Smooth muscle cell (in vitro differentiated cells): ENCODE data around the gene PSMD1. TPM values are rescaled to one million over a fixed set of nuclear protein-coding genes. Genes with fewer than 3 reads are reported as not detected.

Experiments
- DNase-seq: peaks from one replicate; lab custom pipeline; 2025; ENCODE audit not compliant: unreplicated experiment; lab: John Stamatoyannopoulos, UW
- H2AFZ ChIP-seq: fragments of 200-600 bp; sonication (generic); 2 replicates; pipeline ENCODE4 v1.6.0; 2016; ENCODE audit warnings: antibody characterized with exemption, low read depth, mild to moderate bottlenecking
- H3F3A ChIP-seq: fragments of 200-600 bp; sonication (generic); 2 replicates; pipeline ENCODE4 v1.6.0; 2017; ENCODE audit warnings: antibody characterized with exemption, low read depth
- H3K27ac ChIP-seq: fragments of 200-600 bp; sonication (generic); 2 replicates; pipeline ENCODE4 v1.5.1; 2016; ENCODE audit warnings: low read depth, mild to moderate bottlenecking
- H3K27me3 ChIP-seq: fragments of 200-600 bp; sonication (generic); 2 replicates; pipeline ENCODE4 v1.6.1; 2016; ENCODE audit warnings: low read depth, mild to moderate bottlenecking
- H3K36me3 ChIP-seq: fragments of 200-600 bp; sonication (generic); 2 replicates; pipeline ENCODE4 v1.5.1; 2016; ENCODE audit warnings: low read depth
- H3K4me1 ChIP-seq: fragments of 200-600 bp; sonication (generic); 2 replicates; pipeline ENCODE4 v1.5.1; 2016; ENCODE audit warnings: low read depth
- H3K4me2 ChIP-seq: fragments of 200-600 bp; sonication (generic); 2 replicates; pipeline ENCODE4 v1.6.0; 2016; ENCODE audit warnings: mild to moderate bottlenecking
- H3K4me3 ChIP-seq: fragments of 200-600 bp; sonication (generic); 2 replicates; pipeline ENCODE4 v1.5.1; 2016; ENCODE audit warnings: mild to moderate bottlenecking
- H3K79me2 ChIP-seq: fragments of 200-600 bp; sonication (generic); 2 replicates; pipeline ENCODE4 v1.6.0; 2016; ENCODE audit warnings: low read depth, mild to moderate bottlenecking
- H3K9ac ChIP-seq: fragments of 200-600 bp; sonication (generic); 2 replicates; pipeline ENCODE4 v1.6.0; 2016; ENCODE audit warnings: low read depth
- H3K9me3 ChIP-seq: fragments of 200-600 bp; sonication (generic); replicated peaks from 2 replicates; pipeline ENCODE4 v1.5.1; 2016; ENCODE audit warnings: low read depth
- H4K20me1 ChIP-seq: fragments of 200-600 bp; sonication (generic); 2 replicates; pipeline ENCODE4 v1.6.0; 2016; ENCODE audit warnings: low read depth
- CTCF ChIP-seq: fragments of 200-600 bp; sonication (generic); IDR thresholded peaks from 2 replicates; pipeline ENCODE4 v1.5.1; 2017; ENCODE audit warnings: borderline replicate concordance, mild to moderate bottlenecking, antibody characterized with exemption; ENCODE audit not compliant: insufficient read depth, poor library complexity, severe bottlenecking
- WGBS: methylation state at CpG from one replicate; pipeline ENCODE4 v1.1.7; 2016; ENCODE audit warnings: low lambda C conversion rate; 5-methylcytosine and 5-hydroxymethylcytosine counted together
- polyA plus RNA-seq: library from polyadenylated mRNA; unstranded; fragments of >200 nt; fragmentation: Nextera tagmentation; extraction: Ambion mirVana; gene quantifications from 2 replicates; pipeline ENCODE4 v1.2.1, GENCODE V29; 2016
- total RNA-seq: library from RNA; depleted of rRNA; stranded (reverse); fragments of >200 nt; gene quantifications from 2 replicates; pipeline ENCODE4 v1.2.3, GENCODE V29; 2014

Gene PSMD1
- total and polyA plus RNA-seq, 2 experiments from 2014 or later: 95.7 to 99.7 TPM

GRCh38 chr2:231038483-231039293 lies 18.0 kb upstream of the PSMD1 start:
- Histone ChIP-seq H3K4me2 (peak overlapping the region; percentile 84), H3K9me3 (no peaks in the 10 kb centered on the region), H3K9ac (no peak overlapping the region), H3K4me3 (peak overlapping the region; percentile 53), H4K20me1 (no peaks in the 10 kb centered on the region), H3K36me3 (no peaks in the 10 kb centered on the region), H3K4me1 (no peaks in the 10 kb centered on the region), H3K79me2 (no peaks in the 10 kb centered on the region), H3F3A (no peaks in the 10 kb centered on the region), H3K27ac (no peak overlapping the region), H2AFZ (no peak overlapping the region), H3K27me3 (peaks cover 65% of the 10 kb centered on the region)
- no peak for TF ChIP-seq CTCF
- DNase-seq: no peak
- WGBS: 34% methylated on average over 21 of the region's 21 CpGs

GRCh38 chr2:231039294-231039664 lies 17.4 kb upstream of the PSMD1 start:
- H3K4me3 ChIP-seq: peak overlapping the region; percentile 53
- H3K79me2 ChIP-seq: no peaks in the 10 kb centered on the region
- H3F3A ChIP-seq: no peaks in the 10 kb centered on the region
- no peaks in the 10 kb centered on the region for H4K20me1 ChIP-seq
- no peak overlapping the region for H3K4me2 ChIP-seq
- no peak for DNase-seq
- TF ChIP-seq CTCF: no peak
- no peak overlapping the region for H3K27ac ChIP-seq
- H3K36me3 ChIP-seq: no peaks in the 10 kb centered on the region
- no peaks in the 10 kb centered on the region for H3K9me3 ChIP-seq
- WGBS: 87% methylated on average over 6 of the region's 6 CpGs
- H2AFZ ChIP-seq: no peak overlapping the region
- H3K27me3 ChIP-seq: peaks cover 64% of the 10 kb centered on the region
- H3K9ac ChIP-seq: no peak overlapping the region
- no peaks in the 10 kb centered on the region for H3K4me1 ChIP-seq

GRCh38 chr2:231039821-231040364 lies 16.8 kb upstream of the PSMD1 start:
- H3K36me3 ChIP-seq: no peaks in the 10 kb centered on the region
- no peaks in the 10 kb centered on the region for H3K79me2 ChIP-seq
- WGBS: 83% methylated on average over 8 of the region's 8 CpGs
- no peak overlapping the region for H3K4me3 ChIP-seq
- no peak overlapping the region for H3K27ac ChIP-seq
- H4K20me1 ChIP-seq: no peaks in the 10 kb centered on the region
- H3K9me3 ChIP-seq: no peaks in the 10 kb centered on the region
- H3F3A ChIP-seq: no peaks in the 10 kb centered on the region
- no peak overlapping the region for H3K4me2 ChIP-seq
- TF ChIP-seq CTCF: no peak
- DNase-seq: no peak
- H3K4me1 ChIP-seq: no peaks in the 10 kb centered on the region
- H3K27me3 ChIP-seq: peaks cover 58% of the 10 kb centered on the region
- no peak overlapping the region for H3K9ac ChIP-seq
- no peak overlapping the region for H2AFZ ChIP-seq
